AG20443 (cell line): Measurements from ENCODE around the gene CACNB2.
"Not testable (repeated sequence)": the region's sequence is repeated elsewhere in the genome, so short reads cannot be mapped to it uniquely, and the experiment has no call there.

Source experiments
- DNase-seq: peaks from one replicate; pipeline ENCODE4 v3.0.0; 2012; ENCODE audit warnings: low spot score, mixed read lengths

CACNB2 gene

DNA sequence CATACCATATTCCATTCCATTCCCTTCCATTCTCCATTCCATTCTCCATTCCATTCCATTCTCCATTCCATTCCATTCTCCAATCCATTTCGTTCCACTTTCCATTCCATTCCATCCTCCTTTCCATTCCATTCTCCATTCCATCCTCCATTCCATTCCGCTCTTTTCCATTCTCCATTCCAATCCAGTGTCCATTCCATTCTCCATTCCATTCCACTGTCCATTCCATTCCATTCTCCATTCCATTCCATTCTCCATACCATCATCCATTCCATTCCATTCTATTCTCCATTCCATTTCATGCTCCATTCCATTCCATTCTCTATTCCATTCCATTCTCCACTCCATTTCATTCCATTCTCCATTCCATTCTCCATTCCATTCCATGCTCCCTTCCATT lies 430.2 kb downstream of the CACNB2 start:
- not testable (repeated sequence) for DNase-seq

DNA sequence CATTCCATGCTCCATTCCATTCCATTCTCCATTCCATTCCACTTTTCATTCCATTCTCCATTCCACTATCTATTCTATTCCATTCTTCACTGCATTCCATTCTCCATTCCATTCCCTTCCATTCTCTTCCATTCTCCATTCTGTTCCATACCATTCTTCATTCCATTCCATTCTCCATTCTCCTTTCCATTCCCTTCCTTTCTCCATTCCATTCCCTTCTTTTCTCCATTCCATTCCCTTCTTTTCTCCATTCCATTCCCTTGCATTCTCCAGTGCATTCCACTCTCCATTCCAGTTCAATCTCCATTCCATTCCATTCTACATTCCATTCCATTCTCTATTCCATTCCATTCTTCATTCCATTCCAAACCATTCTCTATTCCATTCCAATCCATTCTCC lies 430.9 kb downstream of the CACNB2 start:
- DNase-seq = no peak

DNA sequence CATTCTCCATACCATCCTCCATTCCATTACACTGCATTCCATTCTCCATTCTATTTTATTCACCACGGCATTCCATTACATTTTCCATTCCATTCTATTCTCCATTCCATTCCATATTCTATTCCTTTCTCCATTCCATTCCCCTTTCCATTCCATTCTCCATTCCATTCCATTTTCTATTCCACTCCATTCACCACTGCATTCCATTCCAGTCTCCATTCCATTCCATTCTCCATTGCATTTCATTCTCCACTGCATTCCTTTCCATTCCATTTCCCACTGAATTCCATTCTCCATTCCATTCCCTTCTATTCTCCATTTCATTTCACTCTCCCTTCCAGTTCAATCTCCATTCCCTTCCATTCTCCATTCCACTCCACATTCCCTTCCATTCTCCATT lies 431.6 kb downstream of the CACNB2 start:
- DNase-seq = no peak

DNA sequence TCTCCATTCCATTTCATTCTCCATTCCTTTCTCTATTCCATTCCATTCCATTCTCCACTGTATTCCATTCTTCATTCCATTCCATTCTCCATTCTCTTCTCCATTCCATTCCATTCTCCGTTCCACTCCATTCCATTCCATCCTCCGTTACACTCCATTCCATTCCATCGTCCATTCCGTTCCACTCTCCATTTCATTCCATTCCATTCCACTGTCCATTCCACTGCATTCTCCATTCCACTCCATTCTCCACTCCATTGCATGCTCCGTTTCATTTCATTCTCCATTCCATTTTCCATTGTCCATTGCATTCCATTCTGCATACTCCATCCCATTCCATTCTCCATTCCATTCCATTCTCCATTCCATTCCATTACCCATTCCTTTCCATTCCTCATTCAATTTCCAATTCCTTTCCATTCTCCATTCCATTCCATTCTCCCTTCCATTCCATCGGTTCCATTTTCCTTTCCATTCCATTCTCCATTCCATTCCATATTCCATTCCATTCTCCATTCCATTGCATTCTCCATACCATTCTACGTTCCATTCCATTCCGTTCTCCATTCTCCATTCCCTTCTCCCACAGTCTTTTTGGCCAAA lies 432.8 kb downstream of the CACNB2 start:
- DNase-seq = no peak

DNA sequence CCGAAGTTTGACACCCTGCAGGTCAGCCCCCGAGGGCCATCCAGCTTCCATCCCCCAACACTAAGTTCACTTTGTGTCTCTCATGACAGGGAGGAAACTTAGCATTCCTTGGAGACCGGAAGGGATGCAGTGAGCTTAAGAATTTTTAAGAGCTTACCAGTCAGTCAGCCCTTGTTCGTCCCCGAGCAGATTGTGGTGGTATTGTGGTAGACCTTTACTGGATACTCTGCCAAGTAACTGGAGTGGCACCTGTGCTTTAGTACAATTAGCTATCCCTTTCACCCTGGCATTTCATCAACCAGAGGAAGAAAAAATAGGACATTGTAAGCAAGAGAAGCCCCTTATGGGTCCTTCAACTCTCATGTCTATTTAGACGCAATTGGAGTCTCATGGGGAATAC lies 436.4 kb downstream of the CACNB2 start:
- no peak for DNase-seq

DNA sequence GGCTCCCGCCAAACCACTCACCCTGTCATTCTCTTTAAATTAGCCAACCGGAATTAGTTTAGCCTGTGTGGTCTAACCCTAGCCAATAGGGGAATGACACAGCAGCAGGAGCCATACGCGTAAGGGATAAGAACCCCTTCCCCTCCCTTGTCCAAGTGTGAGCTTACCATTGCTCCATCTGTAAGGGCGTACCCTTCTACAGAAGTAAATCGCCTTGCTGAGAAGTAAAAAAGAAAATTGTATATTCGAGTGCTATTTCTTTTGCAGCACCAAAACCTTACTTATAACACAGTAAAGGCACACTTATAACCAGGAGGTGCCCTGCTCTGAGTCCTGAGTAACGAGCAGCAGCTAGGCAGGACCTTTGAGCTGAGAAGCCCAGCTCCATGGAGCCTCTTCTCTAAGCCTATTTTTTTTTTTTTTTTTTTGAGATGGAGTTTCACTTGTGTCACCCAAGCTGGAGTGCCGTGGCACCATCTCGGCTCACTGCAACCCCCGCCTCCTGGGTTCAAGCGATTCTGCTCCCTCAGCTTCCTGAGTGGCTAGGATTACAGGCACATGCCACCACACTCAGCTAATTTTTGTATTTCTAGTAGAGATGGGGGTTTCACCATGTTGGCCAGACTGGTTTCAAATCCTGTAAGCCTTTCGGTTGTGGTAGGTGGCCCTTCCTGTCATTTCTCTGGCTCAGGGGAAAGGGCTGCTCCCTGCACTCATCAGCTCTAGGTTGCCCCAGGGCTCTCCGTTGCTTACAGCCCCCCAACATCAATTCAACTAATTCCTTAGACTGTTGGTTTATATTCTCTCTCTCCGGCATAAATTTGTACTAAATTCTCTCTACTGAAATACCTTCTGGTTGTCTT lies 437.8 kb downstream of the CACNB2 start:
- DNase-seq = no peak

DNA sequence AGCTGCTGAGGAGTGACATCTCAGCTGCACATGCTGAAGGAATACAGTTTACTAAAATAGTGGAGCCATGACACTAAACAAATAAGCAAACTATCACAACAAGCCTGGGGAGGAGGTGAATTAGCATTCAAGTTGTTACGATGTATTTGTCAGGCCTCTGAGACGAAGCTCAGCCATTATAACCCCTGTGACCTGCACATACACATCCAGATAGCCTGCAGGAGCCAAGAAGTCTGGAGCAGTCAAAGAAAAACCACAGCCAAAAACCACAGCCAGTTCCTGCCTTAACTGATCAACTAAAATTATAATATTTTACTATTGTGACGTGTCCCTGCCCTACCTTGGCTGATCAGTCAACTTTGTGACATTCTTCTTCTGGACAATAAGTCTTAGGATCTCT lies 442.6 kb downstream of the CACNB2 start:
- DNase-seq = no peak

DNA sequence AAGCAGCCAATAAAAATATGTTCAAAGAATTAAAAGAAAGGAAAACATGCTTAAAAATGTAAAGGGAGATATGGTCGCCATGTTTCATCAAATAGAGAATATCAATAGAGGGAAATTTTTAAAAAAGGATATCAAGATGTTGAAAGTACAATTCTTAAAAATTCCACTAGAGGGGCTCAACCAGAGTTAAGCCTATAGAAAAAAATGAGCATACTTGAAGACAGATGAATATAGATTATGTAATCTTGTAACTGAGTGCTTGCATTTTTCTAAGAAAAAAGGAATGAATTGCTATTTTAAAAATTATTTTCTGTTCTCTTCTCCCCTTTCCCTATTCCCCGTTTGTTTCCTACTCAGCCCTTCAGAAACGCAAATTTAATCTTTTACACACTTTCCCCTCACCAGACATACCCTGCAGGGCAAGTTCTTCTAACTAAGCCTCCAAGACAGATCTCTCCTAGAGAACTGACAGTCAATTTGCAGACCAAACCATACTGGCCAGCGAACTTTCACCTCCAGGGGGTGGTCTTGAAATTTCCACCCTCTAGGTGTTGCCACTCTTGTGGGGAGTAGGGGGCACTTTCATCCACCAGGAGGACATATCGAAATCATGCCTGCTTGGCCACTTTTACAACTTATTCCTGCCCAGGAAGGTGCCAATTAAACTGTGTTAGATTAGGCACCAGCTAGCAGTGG lies 443.5 kb downstream of the CACNB2 start:
- no peak for DNase-seq

DNA sequence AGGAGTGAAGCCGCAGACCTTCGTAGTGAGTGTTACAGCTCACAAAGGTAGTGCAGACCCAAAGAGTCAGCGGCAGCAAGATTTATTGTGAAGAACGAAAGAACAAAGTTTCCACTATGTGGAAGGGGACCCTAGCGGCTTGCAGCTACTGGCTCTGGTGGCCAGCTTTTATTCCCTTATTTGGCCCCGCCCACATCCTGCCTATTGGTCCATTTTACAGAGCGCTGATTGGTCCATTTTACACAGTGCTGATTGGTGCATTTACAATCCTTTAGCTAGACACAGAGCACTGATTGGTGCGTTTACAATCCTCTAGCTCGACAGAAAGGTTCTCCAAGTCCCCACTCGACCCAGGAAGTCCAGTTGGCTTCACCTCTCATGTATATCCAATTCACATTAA lies 446.4 kb downstream of the CACNB2 start:
- not testable (repeated sequence) for DNase-seq

DNA sequence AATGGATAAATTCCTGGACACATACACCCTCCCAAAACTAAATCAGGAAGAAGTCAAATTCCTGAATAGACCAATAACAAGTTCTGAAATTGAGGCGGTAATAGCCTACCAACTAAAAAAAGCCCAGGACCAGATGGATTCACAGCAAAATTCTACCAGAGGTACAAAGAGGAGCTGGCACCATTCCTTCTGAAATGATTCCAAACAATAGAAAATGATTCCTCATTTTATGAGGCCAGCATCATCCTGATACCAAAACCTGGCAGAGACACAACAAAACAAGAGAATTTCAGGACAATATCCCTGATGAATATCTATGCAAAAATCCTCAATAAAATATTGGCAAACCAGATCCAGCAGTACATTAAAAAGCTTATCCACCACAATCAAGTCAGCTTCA lies 450.9 kb downstream of the CACNB2 start:
- DNase-seq = not testable (repeated sequence)
